Left forelimb (tissue), 1 donor: ENCODE measurements around the gene MRFAP1.
"Not testable (repeated sequence)": the region's sequence is repeated elsewhere in the genome, so short reads cannot be mapped to it uniquely, and the experiment has no call there.

ENCODE experiments used
- DNase-seq: peaks from one replicate; pipeline ENCODE4 v3.0.0-alpha.2; 2018; ENCODE audit warnings: low spot score

The MRFAP1 gene

GRCh38 chr4:6634746-6635145 lies 5.7 kb upstream of the MRFAP1 start:
- no peak for DNase-seq

- DNase-seq, result no peak
Measured at GRCh38 chr4:6639137-6639680, 1.3 kb upstream of the MRFAP1 start.

- no peak for DNase-seq
Measured at GRCh38 chr4:6641164-6641970, 882 bp downstream of the MRFAP1 start.

GRCh38 chr4:6641971-6642320 lies 1.5 kb downstream of the MRFAP1 start:
- no peak for DNase-seq

- no peak for DNase-seq
Measured at GRCh38 chr4:6643141-6643847, 2.8 kb downstream of the MRFAP1 start.

- no peak for DNase-seq
Measured at GRCh38 chr4:6644792-6645530, 4.5 kb downstream of the MRFAP1 start.

GRCh38 chr4:6647169-6647568 lies 6.7 kb downstream of the MRFAP1 start:
- no peak for DNase-seq

- no peak for DNase-seq
Measured at GRCh38 chr4:6647582-6648230, 7.2 kb downstream of the MRFAP1 start.

- no peak for DNase-seq
Measured at GRCh38 chr4:6649216-6649615, 8.7 kb downstream of the MRFAP1 start.

GRCh38 chr4:6654211-6654610 lies 13.7 kb downstream of the MRFAP1 start:
- not testable (repeated sequence) for DNase-seq

GRCh38 chr4:6655291-6655690 lies 14.8 kb downstream of the MRFAP1 start:
- not testable (repeated sequence) for DNase-seq

- no peak for DNase-seq
Measured at GRCh38 chr4:6655924-6656323, 15.4 kb downstream of the MRFAP1 start.

GRCh38 chr4:6657242-6658208 lies 17.0 kb downstream of the MRFAP1 start:
- no peak for DNase-seq

- DNase-seq, result no peak
Measured at GRCh38 chr4:6658209-6658595, 17.7 kb downstream of the MRFAP1 start.

- no peak for DNase-seq
Measured at GRCh38 chr4:6658597-6659075, 18.2 kb downstream of the MRFAP1 start.

GRCh38 chr4:6659897-6660296 lies 19.4 kb downstream of the MRFAP1 start:
- DNase-seq, result no peak

- no peak for DNase-seq
Measured at GRCh38 chr4:6660430-6660829, 19.9 kb downstream of the MRFAP1 start.

GRCh38 chr4:6662591-6662990 lies 22.1 kb downstream of the MRFAP1 start:
- DNase-seq, result no peak

- DNase-seq, result no peak
Measured at GRCh38 chr4:6663596-6664393, 23.3 kb downstream of the MRFAP1 start.

GRCh38 chr4:6665320-6665654 lies 24.8 kb downstream of the MRFAP1 start:
- no peak for DNase-seq
